GM19238 (cell line): ENCODE measurements around the gene HS6ST3.

Experiments
- DNase-seq: peaks from one replicate; pipeline ENCODE4 v3.0.0; 2011; ENCODE audit warnings: low spot score; ENCODE audit not compliant: insufficient read length

Gene HS6ST3

GRCh38 chr13:96532804-96533203 lies 442.9 kb downstream of the HS6ST3 start:
- no peak for DNase-seq

- no peak for DNase-seq
These were observed 443.5 kb downstream of the HS6ST3 start for GRCh38 chr13:96533408-96533807.

GRCh38 chr13:96539791-96540190 lies 449.9 kb downstream of the HS6ST3 start:
- no peak for DNase-seq

GRCh38 chr13:96540670-96541069 lies 450.8 kb downstream of the HS6ST3 start:
- no peak for DNase-seq

GRCh38 chr13:96542986-96543385 lies 453.1 kb downstream of the HS6ST3 start:
- DNase-seq = no peak

- DNase-seq = no peak
These were observed 455.1 kb downstream of the HS6ST3 start for GRCh38 chr13:96544957-96545356.

GRCh38 chr13:96546463-96546862 lies 456.6 kb downstream of the HS6ST3 start:
- no peak for DNase-seq

- DNase-seq = no peak
These were observed 461.6 kb downstream of the HS6ST3 start for GRCh38 chr13:96551546-96551945.

GRCh38 chr13:96552559-96552958 lies 462.7 kb downstream of the HS6ST3 start:
- DNase-seq = no peak

GRCh38 chr13:96553796-96554195 lies 463.9 kb downstream of the HS6ST3 start:
- no peak for DNase-seq

GRCh38 chr13:96573563-96573962 lies 483.7 kb downstream of the HS6ST3 start:
- DNase-seq = no peak

- no peak for DNase-seq
These were observed 485.8 kb downstream of the HS6ST3 start for GRCh38 chr13:96575423-96576320.

GRCh38 chr13:96581741-96582140 lies 491.8 kb downstream of the HS6ST3 start:
- DNase-seq = no peak

GRCh38 chr13:96615252-96615651 lies 525.3 kb downstream of the HS6ST3 start:
- DNase-seq = no peak

GRCh38 chr13:96617528-96617927 lies 527.6 kb downstream of the HS6ST3 start:
- DNase-seq = no peak

GRCh38 chr13:96621634-96622183 lies 531.8 kb downstream of the HS6ST3 start:
- no peak for DNase-seq

GRCh38 chr13:96629331-96629730 lies 539.4 kb downstream of the HS6ST3 start:
- no peak for DNase-seq

GRCh38 chr13:96632536-96633320 lies 542.8 kb downstream of the HS6ST3 start:
- DNase-seq = no peak

GRCh38 chr13:96636001-96636709 lies 546.2 kb downstream of the HS6ST3 start:
- no peak for DNase-seq

GRCh38 chr13:96637039-96637438 lies 547.1 kb downstream of the HS6ST3 start:
- no peak for DNase-seq

GRCh38 chr13:96646101-96646500 lies 556.2 kb downstream of the HS6ST3 start:
- no peak for DNase-seq
